Measurements from ENCODE around the gene ACVR1B.
"Not testable (repeated sequence)": the region's sequence is repeated elsewhere in the genome, so short reads cannot be mapped to it uniquely, and the experiment has no call there.

ACVR1B gene

GRCh38 chr12:51972422-51972812 lies 20.9 kb downstream of the ACVR1B start:
- no peak for DNase-seq

GRCh38 chr12:51972849-51973273 lies 21.4 kb downstream of the ACVR1B start:
- no peak for DNase-seq

GRCh38 chr12:51973560-51973959 lies 22.1 kb downstream of the ACVR1B start:
- DNase-seq: no peak

- DNase-seq: no peak
Observed at GRCh38 chr12:51974646-51975045, 23.1 kb downstream of the ACVR1B start.

- DNase-seq: no peak
Observed at GRCh38 chr12:51975196-51975595, 23.7 kb downstream of the ACVR1B start.

- no peak for DNase-seq
Observed at GRCh38 chr12:51976376-51977160, 25.1 kb downstream of the ACVR1B start.

- no peak for DNase-seq
Observed at GRCh38 chr12:51977320-51977753, 25.8 kb downstream of the ACVR1B start.

GRCh38 chr12:51979306-51979705 lies 27.8 kb downstream of the ACVR1B start:
- DNase-seq: not testable (repeated sequence)

- peak; percentile 59 for DNase-seq
Observed at GRCh38 chr12:51980051-51980808, 28.7 kb downstream of the ACVR1B start.

GRCh38 chr12:51980809-51981127 lies 29.3 kb downstream of the ACVR1B start:
- no peak for DNase-seq

GRCh38 chr12:51984657-51985056 lies 33.2 kb downstream of the ACVR1B start:
- no peak for DNase-seq

- no peak for DNase-seq
Observed at GRCh38 chr12:51985154-51985835, 33.8 kb downstream of the ACVR1B start.

GRCh38 chr12:51986834-51987233 lies 35.3 kb downstream of the ACVR1B start:
- DNase-seq: no peak

- no peak for DNase-seq
Observed at GRCh38 chr12:51992246-51992645, 40.7 kb downstream of the ACVR1B start.

GRCh38 chr12:51994539-51994820 lies 43.0 kb downstream of the ACVR1B start:
- DNase-seq: no peak

- no peak for DNase-seq
Observed at GRCh38 chr12:51994959-51995358, 43.5 kb downstream of the ACVR1B start.

GRCh38 chr12:51997136-51997535 lies 45.6 kb downstream of the ACVR1B start:
- DNase-seq: no peak

- DNase-seq: no peak
Observed at GRCh38 chr12:52003016-52003550, 51.6 kb downstream of the ACVR1B start.

- no peak for DNase-seq
Observed at GRCh38 chr12:52003591-52003990, 52.1 kb downstream of the ACVR1B start.

GRCh38 chr12:52004042-52004648 lies 52.6 kb downstream of the ACVR1B start:
- DNase-seq: no peak

GRCh38 chr12:52005218-52005902 lies 53.9 kb downstream of the ACVR1B start:
- DNase-seq: no peak

GRCh38 chr12:52005903-52006703 lies 54.6 kb downstream of the ACVR1B start:
- no peak for DNase-seq
